Neural cell (in vitro differentiated cells): Measurements from ENCODE around the gene SDF2L1. TPM values are rescaled to one million over a fixed set of nuclear protein-coding genes. Genes with fewer than 3 reads are reported as not detected.
"Not testable (repeated sequence)": the region's sequence is repeated elsewhere in the genome, so short reads cannot be mapped to it uniquely, and the experiment has no call there.

ENCODE experiments used
- H2AFZ ChIP-seq: fragments of 200-600, 300-800 bp; sonication (generic), shearing (Covaris generic); 2 replicates; pipeline ENCODE4 v1.6.0; 2014; ENCODE audit warnings: low read depth, mild to moderate bottlenecking, antibody characterized with exemption, low read length, moderate library complexity
- H3F3A ChIP-seq: fragments of 200-600 bp; shearing (Covaris generic); 2 replicates; pipeline ENCODE4 v1.6.1; 2016; ENCODE audit warnings: mild to moderate bottlenecking, moderate library complexity, mixed read lengths, antibody characterized with exemption, low read length; ENCODE audit not compliant: insufficient read depth, poor library complexity, severe bottlenecking
- H3K27ac ChIP-seq: fragments of 200-600, 300-800 bp; sonication (generic), shearing (Covaris generic); 2 replicates; pipeline ENCODE4 v1.5.1; 2014; ENCODE audit warnings: mild to moderate bottlenecking, low read length, moderate library complexity
- H3K27me3 ChIP-seq: fragments of 300-800, 200-600 bp; sonication (generic), shearing (Covaris generic); 2 replicates; pipeline ENCODE4 v1.6.0; 2014; ENCODE audit warnings: mild to moderate bottlenecking, low read depth, low read length, moderate library complexity; ENCODE audit not compliant: insufficient read depth
- H3K36me3 ChIP-seq: fragments of 300-800, 200-600 bp; sonication (generic), shearing (Covaris generic); 2 replicates; pipeline ENCODE4 v1.5.1; 2014; ENCODE audit warnings: mild to moderate bottlenecking, antibody characterized with exemption, low read length, moderate library complexity; ENCODE audit not compliant: insufficient read depth
- H3K4me2 ChIP-seq: fragments of 300-800, 200-600 bp; sonication (generic), shearing (Covaris generic); 2 replicates; pipeline ENCODE4 v1.6.0; 2014; ENCODE audit warnings: mild to moderate bottlenecking, low read length
- H3K4me3 ChIP-seq: fragments of 300-800, 200-600 bp; sonication (generic), shearing (Covaris generic); 2 replicates; pipeline ENCODE4 v1.5.1; 2014; ENCODE audit warnings: mild to moderate bottlenecking, low read length, moderate library complexity
- H3K79me2 ChIP-seq: fragments of 200-600 bp; shearing (Covaris generic); replicated peaks from 2 replicates; pipeline ENCODE4 v1.6.0; 2014; ENCODE audit warnings: mild to moderate bottlenecking, low read length, moderate library complexity; ENCODE audit not compliant: insufficient read depth
- H3K9ac ChIP-seq: fragments of 300-800, 200-600 bp; sonication (generic), shearing (Covaris generic); 2 replicates; pipeline ENCODE4 v1.6.1; 2016; ENCODE audit warnings: mild to moderate bottlenecking, low read length, mixed read lengths
- H3K9me2 ChIP-seq: fragments of 200-600 bp; shearing (Covaris generic); 2 replicates; pipeline ENCODE4 v1.6.1; 2016; ENCODE audit warnings: mild to moderate bottlenecking, low read length, mixed read lengths; ENCODE audit not compliant: insufficient read depth
- H3K9me3 ChIP-seq: fragments of 200-600, 300-800 bp; sonication (generic), shearing (Covaris generic); 2 replicates; pipeline ENCODE4 v1.6.1; 2016; ENCODE audit warnings: mild to moderate bottlenecking, mixed run types, low read length, moderate library complexity, mixed read lengths
- H4K20me1 ChIP-seq: fragments of 200-600 bp; shearing (Covaris generic); 2 replicates; pipeline ENCODE4 v1.6.1; 2016; ENCODE audit warnings: mild to moderate bottlenecking, mixed run types; ENCODE audit not compliant: insufficient read depth
- EP300 ChIP-seq: fragments of 450-650 bp; conservative IDR thresholded peaks from 2 replicates; pipeline ENCODE4 v1.6.1; 2014; ENCODE audit warnings: antibody characterized with exemption, mild to moderate bottlenecking, moderate library complexity; ENCODE audit not compliant: poor library complexity, severe bottlenecking
- EZH2 ChIP-seq: fragments of 200-600, 300-800 bp; shearing (Covaris generic), sonication (generic); IDR thresholded peaks from 2 replicates; pipeline ENCODE4 v1.6.1; 2014; ENCODE audit warnings: antibody characterized with exemption, low read length, borderline replicate concordance, mild to moderate bottlenecking; ENCODE audit not compliant: insufficient read depth, poor library complexity, severe bottlenecking
- MXI1 ChIP-seq: fragments of 450-650 bp; conservative IDR thresholded peaks from 2 replicates; pipeline ENCODE4 v1.6.1; 2014; ENCODE audit warnings: antibody characterized with exemption, mild to moderate bottlenecking; ENCODE audit not compliant: poor library complexity, severe bottlenecking
- POLR2AphosphoS5 ChIP-seq: IDR thresholded peaks from 2 replicates; pipeline ENCODE4 v1.6.1; 2012
- RAD21 ChIP-seq: fragments of 450-650 bp; conservative IDR thresholded peaks from 2 replicates; pipeline ENCODE4 v1.6.1; 2014; ENCODE audit warnings: antibody characterized with exemption, mild to moderate bottlenecking, moderate library complexity
- REST ChIP-seq: IDR thresholded peaks from 2 replicates; pipeline ENCODE4 v1.6.1; 2012; ENCODE audit warnings: borderline replicate concordance
- SMC3 ChIP-seq: fragments of 450-650 bp; conservative IDR thresholded peaks from 2 replicates; pipeline ENCODE4 v1.6.1; 2014; ENCODE audit warnings: antibody characterized with exemption, mild to moderate bottlenecking, moderate library complexity; ENCODE audit not compliant: poor library complexity
- TAF1 ChIP-seq: IDR thresholded peaks from 2 replicates; pipeline ENCODE4 v1.6.1; 2012; ENCODE audit warnings: low read depth
- polyA plus RNA-seq: library from polyadenylated mRNA; depleted of rRNA; stranded (reverse); fragments of >200 nt; gene quantifications from 2 replicates; pipeline ENCODE4 v1.2.3, GENCODE V29; 2014
- TF ChIP-seq, protein P1 (sequence below): fragments of 450-650 bp; IDR thresholded peaks from 2 replicates; pipeline ENCODE4 v1.5.1; 2014; ENCODE audit warnings: antibody characterized with exemption, mild to moderate bottlenecking, moderate library complexity; ENCODE audit not compliant: poor library complexity, severe bottlenecking

SDF2L1 gene
- polyA plus RNA-seq, 1 donor from 2014 or later, result 11.0 TPM

- no peak overlapping the region for H3K4me3 ChIP-seq
- no peaks in the 10 kb centered on the region for H3K9me2 ChIP-seq
- H3K4me2 ChIP-seq, result no peak overlapping the region
- H3K9ac ChIP-seq, result no peak overlapping the region
- no peaks in the 10 kb centered on the region for H3F3A ChIP-seq
- H3K9me3 ChIP-seq, result no peaks in the 10 kb centered on the region
- no peaks in the 10 kb centered on the region for H3K79me2 ChIP-seq
- H4K20me1 ChIP-seq, result no peaks in the 10 kb centered on the region
- no peak for TF ChIP-seq POLR2AphosphoS5
- no peak for TF ChIP-seq REST
- TF ChIP-seq, protein P1, sequence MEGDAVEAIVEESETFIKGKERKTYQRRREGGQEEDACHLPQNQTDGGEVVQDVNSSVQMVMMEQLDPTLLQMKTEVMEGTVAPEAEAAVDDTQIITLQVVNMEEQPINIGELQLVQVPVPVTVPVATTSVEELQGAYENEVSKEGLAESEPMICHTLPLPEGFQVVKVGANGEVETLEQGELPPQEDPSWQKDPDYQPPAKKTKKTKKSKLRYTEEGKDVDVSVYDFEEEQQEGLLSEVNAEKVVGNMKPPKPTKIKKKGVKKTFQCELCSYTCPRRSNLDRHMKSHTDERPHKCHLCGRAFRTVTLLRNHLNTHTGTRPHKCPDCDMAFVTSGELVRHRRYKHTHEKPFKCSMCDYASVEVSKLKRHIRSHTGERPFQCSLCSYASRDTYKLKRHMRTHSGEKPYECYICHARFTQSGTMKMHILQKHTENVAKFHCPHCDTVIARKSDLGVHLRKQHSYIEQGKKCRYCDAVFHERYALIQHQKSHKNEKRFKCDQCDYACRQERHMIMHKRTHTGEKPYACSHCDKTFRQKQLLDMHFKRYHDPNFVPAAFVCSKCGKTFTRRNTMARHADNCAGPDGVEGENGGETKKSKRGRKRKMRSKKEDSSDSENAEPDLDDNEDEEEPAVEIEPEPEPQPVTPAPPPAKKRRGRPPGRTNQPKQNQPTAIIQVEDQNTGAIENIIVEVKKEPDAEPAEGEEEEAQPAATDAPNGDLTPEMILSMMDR, result no peak
- no peak for TF ChIP-seq SMC3
- TF ChIP-seq TAF1, result no peak
- TF ChIP-seq EZH2, result no peak
- TF ChIP-seq EP300, result no peak
- no peak for TF ChIP-seq MXI1
- H3K27ac ChIP-seq, result no peak overlapping the region
- H3K36me3 ChIP-seq, result peaks cover 6% of the 10 kb centered on the region
- H2AFZ ChIP-seq, result no peak overlapping the region
- no peaks in the 10 kb centered on the region for H3K27me3 ChIP-seq
These were observed 32.6 kb downstream of the SDF2L1 start for GRCh38 chr22:21674638-21675245.

- no peak overlapping the region for H3K9ac ChIP-seq
- H3K79me2 ChIP-seq, result no peaks in the 10 kb centered on the region
- no peaks in the 10 kb centered on the region for H3K9me3 ChIP-seq
- H3F3A ChIP-seq, result no peaks in the 10 kb centered on the region
- H3K27me3 ChIP-seq, result no peaks in the 10 kb centered on the region
- H3K9me2 ChIP-seq, result no peaks in the 10 kb centered on the region
- no peaks in the 10 kb centered on the region for H3K36me3 ChIP-seq
- H3K27ac ChIP-seq, result no peak overlapping the region
- no peak overlapping the region for H2AFZ ChIP-seq
- TF ChIP-seq EP300 (no peak), RAD21 (no peak), REST (no peak)
- TF ChIP-seq, protein P1, result no peak
- H3K4me3 ChIP-seq, result no peak overlapping the region
- H4K20me1 ChIP-seq, result no peaks in the 10 kb centered on the region
- H3K4me2 ChIP-seq, result no peak overlapping the region
These were observed 35.7 kb downstream of the SDF2L1 start for GRCh38 chr22:21677606-21678443.

DNA sequence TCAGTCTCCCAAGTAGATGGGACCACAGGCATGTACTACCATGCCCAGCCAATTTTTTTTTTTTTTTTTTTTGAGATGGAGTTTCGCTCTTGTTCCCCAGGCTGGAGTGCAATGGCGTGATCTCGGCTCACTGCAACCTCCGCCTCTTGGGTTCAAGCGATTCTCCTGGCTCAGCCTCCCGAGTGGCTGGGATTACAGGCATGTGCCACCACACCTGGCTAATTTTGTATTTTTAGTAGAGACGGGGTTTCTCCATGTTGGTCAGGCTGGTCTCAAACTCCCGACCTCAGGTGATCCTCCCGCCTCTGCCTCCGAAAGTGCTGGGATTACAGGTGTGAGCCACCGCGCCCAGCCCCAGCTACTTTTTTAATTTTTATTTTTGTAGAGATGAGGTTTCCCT, 36.7 kb downstream of the SDF2L1 start:
- not testable (repeated sequence) for H3K79me2 ChIP-seq, H3K4me3 ChIP-seq, H3K27me3 ChIP-seq, H4K20me1 ChIP-seq, H3K9me2 ChIP-seq, H3K9me3 ChIP-seq, H2AFZ ChIP-seq, H3K4me2 ChIP-seq, H3K27ac ChIP-seq, H3F3A ChIP-seq, H3K36me3 ChIP-seq, H3K9ac ChIP-seq
